Peyer's patch (tissue), 4 donors: ENCODE results near the gene GNG7.

Source experiments
- POLR2A ChIP-seq, 2 donors: fragments of 450-650 bp; IDR thresholded peaks; one replicate each; pipeline ENCODE4 v1.5.1; 2017; ENCODE audit warnings: antibody characterized with exemption in 2 of 2, mild to moderate bottlenecking in 2 of 2, moderate library complexity in 2 of 2
- TF ChIP-seq, protein P1 (sequence below), 6 experiments: fragments of 450-650 bp in 4 of 6; fragments of 200-600 bp in 2 of 6; sonication (generic) in 1 of 6; IDR thresholded peaks; one replicate each; pipeline ENCODE4 v1.5.1; 2017 to 2019; ENCODE audit warnings: antibody characterized with exemption in 6 of 6, mild to moderate bottlenecking in 3 of 6, moderate library complexity in 1 of 6

- TF ChIP-seq, protein P1, sequence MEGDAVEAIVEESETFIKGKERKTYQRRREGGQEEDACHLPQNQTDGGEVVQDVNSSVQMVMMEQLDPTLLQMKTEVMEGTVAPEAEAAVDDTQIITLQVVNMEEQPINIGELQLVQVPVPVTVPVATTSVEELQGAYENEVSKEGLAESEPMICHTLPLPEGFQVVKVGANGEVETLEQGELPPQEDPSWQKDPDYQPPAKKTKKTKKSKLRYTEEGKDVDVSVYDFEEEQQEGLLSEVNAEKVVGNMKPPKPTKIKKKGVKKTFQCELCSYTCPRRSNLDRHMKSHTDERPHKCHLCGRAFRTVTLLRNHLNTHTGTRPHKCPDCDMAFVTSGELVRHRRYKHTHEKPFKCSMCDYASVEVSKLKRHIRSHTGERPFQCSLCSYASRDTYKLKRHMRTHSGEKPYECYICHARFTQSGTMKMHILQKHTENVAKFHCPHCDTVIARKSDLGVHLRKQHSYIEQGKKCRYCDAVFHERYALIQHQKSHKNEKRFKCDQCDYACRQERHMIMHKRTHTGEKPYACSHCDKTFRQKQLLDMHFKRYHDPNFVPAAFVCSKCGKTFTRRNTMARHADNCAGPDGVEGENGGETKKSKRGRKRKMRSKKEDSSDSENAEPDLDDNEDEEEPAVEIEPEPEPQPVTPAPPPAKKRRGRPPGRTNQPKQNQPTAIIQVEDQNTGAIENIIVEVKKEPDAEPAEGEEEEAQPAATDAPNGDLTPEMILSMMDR (IDR thresholded peaks at IDR 0.05), result no peak
- no peak for TF ChIP-seq POLR2A (IDR thresholded peaks at IDR 0.05)
Observed at GRCh38 chr19:2516727-2517126, 185.8 kb downstream of the GNG7 start.
